OCI-LY3 (cell line): ENCODE results near the gene THRSP.

Experiments used
- H2AFZ ChIP-seq: fragments of 200-600, 300-600 bp; shearing (Covaris generic); 2 replicates; pipeline ENCODE4 v1.6.0; 2014; ENCODE audit warnings: antibody characterized with exemption, low read depth, low read length
- H3K27ac ChIP-seq: fragments of 200-600, 300-600 bp; sonication (generic); 2 replicates; pipeline ENCODE4 v1.5.1; 2014; ENCODE audit warnings: mild to moderate bottlenecking, low read length, moderate library complexity, mixed read lengths
- H3K27me3 ChIP-seq: fragments of 200-600, 300-600 bp; sonication (generic); 2 replicates; pipeline ENCODE4 v1.6.1; 2014; ENCODE audit warnings: low read depth, low read length, mixed read lengths
- H3K36me3 ChIP-seq: fragments of 200-600, 300-600 bp; sonication (generic); replicated peaks from 2 replicates; pipeline ENCODE3; 2014; ENCODE audit warnings: low read depth, low read length, mixed read lengths
- H3K4me1 ChIP-seq: fragments of 300-600, 200-600 bp; sonication (generic); 2 replicates; pipeline ENCODE4 v1.6.1; 2014; ENCODE audit warnings: low read length, mixed read lengths
- H3K4me2 ChIP-seq: fragments of 200-600, 300-600 bp; sonication (generic); 2 replicates; pipeline ENCODE4 v1.6.1; 2014; ENCODE audit warnings: low read length, mixed read lengths
- H3K4me3 ChIP-seq: fragments of 300-600, 200-600 bp; sonication (generic); 2 replicates; pipeline ENCODE4 v1.5.1; 2014; ENCODE audit warnings: antibody characterized with exemption, mild to moderate bottlenecking, low read length, moderate library complexity
- H3K79me2 ChIP-seq: fragments of 300-600, 200-600 bp; shearing (Covaris generic); 2 replicates; pipeline ENCODE4 v1.6.1; 2014; ENCODE audit warnings: mild to moderate bottlenecking, low read length, mixed read lengths
- H3K9ac ChIP-seq: fragments of 300-600, 200-600 bp; shearing (Covaris generic); 2 replicates; pipeline ENCODE4 v1.6.0; 2014; ENCODE audit warnings: mild to moderate bottlenecking, low read length, moderate library complexity
- H3K9me3 ChIP-seq: fragments of 200-600, 300-600 bp; shearing (Covaris generic); 2 replicates; pipeline ENCODE4 v1.6.1; 2014; ENCODE audit warnings: low read length, mixed read lengths; ENCODE audit not compliant: insufficient read depth
- H4K20me1 ChIP-seq: fragments of 200-600, 300-600 bp; sonication (generic); 2 replicates; pipeline ENCODE4 v1.6.1; 2016; ENCODE audit warnings: low read length, mixed read lengths; ENCODE audit not compliant: insufficient read depth
- EZH2phosphoT487 ChIP-seq: fragments of 200-600 bp; shearing (Covaris generic); IDR thresholded peaks from 2 replicates; pipeline ENCODE4 v1.6.1; 2018; ENCODE audit warnings: antibody characterized with exemption, mixed run types, low read depth
- TF ChIP-seq, protein P1 (sequence below): fragments of 200-600, 300-600 bp; sonication (generic); IDR thresholded peaks from 2 replicates; pipeline ENCODE4 v1.5.1; 2014; ENCODE audit warnings: antibody characterized with exemption, low read length, low read depth

The THRSP gene

DNA sequence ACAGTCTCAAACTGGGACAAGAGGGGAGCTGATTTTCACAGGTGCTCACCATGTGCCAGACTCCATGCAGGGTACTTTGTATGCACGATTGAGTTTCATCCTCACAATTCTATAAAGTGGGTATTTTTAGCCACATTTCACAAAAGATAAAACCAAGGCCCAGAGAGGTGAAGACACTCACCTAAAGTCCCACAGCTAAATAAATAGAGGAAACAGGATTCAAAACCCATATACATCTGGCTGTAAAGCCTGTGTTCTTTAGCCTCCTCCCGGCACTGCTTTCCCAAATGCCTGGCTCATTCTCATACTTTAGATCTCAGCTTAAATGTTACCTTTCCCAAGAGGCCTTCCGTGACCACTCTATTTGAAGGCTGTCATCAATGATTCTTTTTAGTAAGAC is 27.3 kb upstream of the THRSP start:
- Histone ChIP-seq H3K79me2 (no peaks in the 10 kb centered on the region), H3K9ac (no peak overlapping the region), H3K4me1 (peaks cover 4% of the 10 kb centered on the region; the same call in 1 of the 2 replicates), H3K4me3 (no peak overlapping the region), H3K27ac (no peak overlapping the region), H3K9me3 (no peaks in the 10 kb centered on the region), H3K36me3 (no peaks in the 10 kb centered on the region), H3K27me3 (no peaks in the 10 kb centered on the region), H4K20me1 (no peaks in the 10 kb centered on the region), H2AFZ (no peak overlapping the region), H3K4me2 (no peak overlapping the region)
- no peak for TF ChIP-seq EZH2phosphoT487
- TF ChIP-seq, protein P1, sequence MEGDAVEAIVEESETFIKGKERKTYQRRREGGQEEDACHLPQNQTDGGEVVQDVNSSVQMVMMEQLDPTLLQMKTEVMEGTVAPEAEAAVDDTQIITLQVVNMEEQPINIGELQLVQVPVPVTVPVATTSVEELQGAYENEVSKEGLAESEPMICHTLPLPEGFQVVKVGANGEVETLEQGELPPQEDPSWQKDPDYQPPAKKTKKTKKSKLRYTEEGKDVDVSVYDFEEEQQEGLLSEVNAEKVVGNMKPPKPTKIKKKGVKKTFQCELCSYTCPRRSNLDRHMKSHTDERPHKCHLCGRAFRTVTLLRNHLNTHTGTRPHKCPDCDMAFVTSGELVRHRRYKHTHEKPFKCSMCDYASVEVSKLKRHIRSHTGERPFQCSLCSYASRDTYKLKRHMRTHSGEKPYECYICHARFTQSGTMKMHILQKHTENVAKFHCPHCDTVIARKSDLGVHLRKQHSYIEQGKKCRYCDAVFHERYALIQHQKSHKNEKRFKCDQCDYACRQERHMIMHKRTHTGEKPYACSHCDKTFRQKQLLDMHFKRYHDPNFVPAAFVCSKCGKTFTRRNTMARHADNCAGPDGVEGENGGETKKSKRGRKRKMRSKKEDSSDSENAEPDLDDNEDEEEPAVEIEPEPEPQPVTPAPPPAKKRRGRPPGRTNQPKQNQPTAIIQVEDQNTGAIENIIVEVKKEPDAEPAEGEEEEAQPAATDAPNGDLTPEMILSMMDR: no peak

DNA sequence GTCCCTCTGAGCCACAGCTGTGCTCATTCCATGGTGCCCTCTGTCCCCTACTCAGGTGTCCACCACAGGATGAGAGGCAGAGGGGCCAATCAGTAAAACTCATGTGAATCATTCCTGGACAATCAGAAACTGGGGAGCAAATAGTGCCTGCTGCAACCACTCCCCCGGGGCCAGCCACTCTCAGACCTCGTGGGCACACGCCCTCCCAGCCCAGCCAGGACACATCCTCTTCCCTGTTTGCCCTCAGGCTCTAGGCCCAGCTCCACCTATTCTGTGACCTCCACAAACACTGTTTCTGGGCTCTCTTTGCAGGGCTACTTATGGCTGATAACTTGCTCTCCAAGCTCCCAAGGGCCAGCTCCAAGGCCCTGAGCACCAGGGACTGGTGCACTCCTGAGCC is 26.6 kb upstream of the THRSP start:
- H3K4me3 ChIP-seq: no peak overlapping the region
- no peaks in the 10 kb centered on the region for H3K27me3 ChIP-seq
- no peak overlapping the region for H2AFZ ChIP-seq
- H3K27ac ChIP-seq: no peak overlapping the region
- H4K20me1 ChIP-seq: no peaks in the 10 kb centered on the region
- H3K4me2 ChIP-seq: no peak overlapping the region
- H3K9ac ChIP-seq: no peak overlapping the region
- H3K9me3 ChIP-seq: no peaks in the 10 kb centered on the region
- H3K4me1 ChIP-seq: peaks cover 4% of the 10 kb centered on the region; the same call in 1 of the 2 replicates
- no peaks in the 10 kb centered on the region for H3K36me3 ChIP-seq
- no peak for TF ChIP-seq EZH2phosphoT487
- TF ChIP-seq, protein P1: no peak
- H3K79me2 ChIP-seq: no peaks in the 10 kb centered on the region

DNA sequence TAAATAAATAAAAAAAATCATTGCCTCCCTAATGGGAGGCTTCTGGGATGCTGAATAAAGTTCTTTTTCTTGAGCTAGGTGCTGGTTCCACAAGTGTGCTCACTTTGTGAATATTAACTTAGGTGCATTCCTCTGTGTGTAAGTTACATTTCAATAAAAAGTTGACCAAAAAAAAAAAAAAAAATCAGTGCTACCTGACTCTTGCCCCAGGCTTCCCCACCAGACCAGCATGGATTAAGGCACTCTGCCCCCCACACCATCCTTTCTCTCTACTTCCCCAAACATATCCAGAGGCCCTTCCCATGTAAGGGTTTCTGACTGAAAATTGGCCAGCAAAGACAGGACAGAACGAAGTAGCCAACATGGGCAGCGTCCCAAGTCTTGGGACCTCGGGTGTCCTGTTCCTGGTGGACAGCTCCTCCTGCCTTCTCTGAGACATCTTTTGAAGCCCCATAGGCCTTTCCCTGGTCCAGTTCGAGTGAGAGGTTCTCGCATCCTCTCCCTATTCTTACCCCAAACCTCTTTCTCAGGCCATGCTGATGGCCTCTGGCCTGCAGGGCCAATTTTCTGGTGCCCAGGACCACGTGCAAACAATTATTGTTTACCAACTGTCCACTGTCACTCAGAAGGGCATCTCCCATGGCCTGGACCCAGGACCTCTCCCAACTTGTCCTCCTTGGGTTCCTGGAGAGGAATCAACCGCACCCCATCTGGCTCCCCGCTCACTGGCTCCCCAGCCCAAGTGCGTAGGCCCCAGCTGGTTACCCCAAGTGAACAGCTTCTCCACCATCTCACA is 25.6 kb upstream of the THRSP start:
- H3K27me3 ChIP-seq: no peaks in the 10 kb centered on the region
- H3K9ac ChIP-seq: no peak overlapping the region
- H3K36me3 ChIP-seq: no peaks in the 10 kb centered on the region
- no peak overlapping the region for H3K4me3 ChIP-seq
- TF ChIP-seq, protein P1: no peak
- no peak for TF ChIP-seq EZH2phosphoT487
- no peaks in the 10 kb centered on the region for H4K20me1 ChIP-seq
- no peaks in the 10 kb centered on the region for H3K9me3 ChIP-seq
- H3K79me2 ChIP-seq: no peaks in the 10 kb centered on the region
- no peak overlapping the region for H3K27ac ChIP-seq
- H3K4me2 ChIP-seq: no peak overlapping the region
- H3K4me1 ChIP-seq: peaks cover 4% of the 10 kb centered on the region; the same call in 1 of the 2 replicates
- H2AFZ ChIP-seq: no peak overlapping the region

DNA sequence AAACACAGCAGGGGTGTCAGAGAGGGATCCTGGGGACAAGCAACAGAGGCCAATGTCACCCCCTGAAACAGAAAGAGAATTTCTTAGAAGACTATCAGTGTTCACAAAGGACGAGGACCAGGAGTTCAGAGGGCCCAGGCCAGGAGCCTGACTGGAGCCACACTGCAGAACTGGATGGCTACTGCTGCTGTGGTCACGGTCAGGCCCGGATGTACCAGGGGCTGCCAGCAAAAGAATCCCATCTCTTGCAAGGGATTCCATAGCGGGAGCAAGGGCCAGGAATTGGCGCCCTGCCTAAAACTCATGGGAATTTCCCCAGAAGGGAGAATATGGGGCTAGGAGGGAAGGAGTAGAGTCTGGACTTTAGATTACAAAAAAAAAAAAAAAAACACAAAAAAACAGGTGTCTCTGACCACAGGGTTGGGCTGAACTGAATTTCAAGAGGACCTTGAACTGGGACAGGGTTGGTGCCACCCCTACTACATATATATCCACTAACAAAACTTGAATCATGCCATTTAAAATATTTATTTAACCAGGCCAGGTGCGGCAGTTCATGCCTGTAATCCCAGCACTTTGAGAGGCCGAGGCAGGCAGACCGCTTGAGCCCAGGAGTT is 24.9 kb upstream of the THRSP start:
- Histone ChIP-seq H2AFZ (no peak overlapping the region), H3K27me3 (no peaks in the 10 kb centered on the region), H3K27ac (no peak overlapping the region), H3K9me3 (no peaks in the 10 kb centered on the region), H3K9ac (no peak overlapping the region), H3K36me3 (no peaks in the 10 kb centered on the region), H4K20me1 (no peaks in the 10 kb centered on the region), H3K4me2 (no peak overlapping the region), H3K79me2 (no peaks in the 10 kb centered on the region), H3K4me3 (no peak overlapping the region), H3K4me1 (peaks cover 4% of the 10 kb centered on the region; the same call in 1 of the 2 replicates)
- TF ChIP-seq EZH2phosphoT487: no peak
- TF ChIP-seq, protein P1: no peak
